ENCODE results near the gene PTPRC. TPM values are rescaled to one million over a fixed set of nuclear protein-coding genes. Genes with fewer than 3 reads are reported as not detected.

PTPRC gene
- total RNA-seq, 1 donor from 2014 or later: 25.4 TPM

DNA sequence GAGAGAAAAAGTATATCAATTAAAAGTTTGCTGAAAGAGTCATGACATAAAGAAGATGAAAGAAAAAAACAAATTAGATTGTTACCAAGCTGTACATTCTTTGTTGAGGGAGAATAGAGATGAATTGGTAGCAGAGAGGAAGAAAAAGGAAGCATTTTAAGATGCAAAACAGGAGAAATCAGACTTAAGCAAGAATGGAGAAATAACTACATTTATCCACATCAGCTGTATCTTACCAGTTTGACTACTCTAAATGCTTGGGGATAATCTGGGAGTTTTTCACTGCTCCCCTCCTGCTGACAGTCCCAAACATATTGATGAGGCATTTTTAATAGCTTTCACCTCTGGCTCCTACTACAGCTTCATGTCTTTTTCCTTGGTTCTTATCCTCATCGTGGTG lies 16.8 kb upstream of the PTPRC start:
- DNase-seq: no peak

- DNase-seq: no peak
Observed at GRCh38 chr1:198623752-198624647, 14.8 kb upstream of the PTPRC start.

- no peak for DNase-seq
Observed at GRCh38 chr1:198624648-198624980, 14.2 kb upstream of the PTPRC start.

DNA sequence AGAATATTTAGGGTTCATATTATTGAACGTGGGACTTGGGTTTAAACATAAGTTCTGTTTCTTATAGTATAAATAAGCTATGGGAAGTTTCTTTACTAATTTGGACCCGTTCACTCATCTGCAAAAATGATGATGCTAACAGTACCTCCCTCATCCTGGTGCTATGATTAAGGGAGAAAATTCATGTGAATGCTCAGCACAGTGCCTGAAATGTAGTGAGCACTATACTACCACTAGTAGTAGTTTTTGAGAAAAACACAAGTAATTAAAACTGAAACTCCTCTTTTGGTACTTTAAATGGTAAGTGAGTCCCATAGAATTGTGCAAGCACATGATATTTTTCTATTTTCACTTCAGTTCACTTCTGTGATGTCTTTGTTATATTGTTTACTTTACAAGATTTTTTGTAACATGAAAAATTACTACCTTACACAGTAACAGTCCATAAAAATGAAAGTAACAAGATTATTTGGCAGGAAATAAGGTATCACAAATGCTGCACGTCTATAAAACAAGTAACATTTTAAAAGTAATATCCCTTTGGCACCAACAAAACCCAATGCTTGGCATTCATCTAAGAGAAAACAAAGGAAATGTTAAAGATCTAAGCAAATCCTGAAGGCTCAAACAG lies 11.3 kb upstream of the PTPRC start:
- no peak for DNase-seq

DNA sequence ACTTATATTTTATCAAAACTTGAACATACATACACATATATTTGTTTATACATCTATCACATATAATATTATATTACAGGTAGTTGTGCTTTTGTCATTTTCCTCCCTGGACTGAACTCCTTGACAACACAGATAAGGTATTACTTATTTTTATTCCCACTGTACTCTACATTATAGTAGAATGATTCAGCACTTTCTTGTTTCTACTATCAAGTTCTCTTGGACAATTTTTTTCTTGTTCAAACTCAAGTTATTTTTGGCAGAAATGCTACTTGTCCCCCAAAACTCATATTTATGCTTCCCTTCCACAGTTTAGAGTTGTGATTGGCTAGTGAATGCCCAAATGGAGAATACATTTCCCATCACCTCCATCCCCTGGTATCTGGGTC lies 10.8 kb upstream of the PTPRC start:
- no peak for DNase-seq

- DNase-seq: no peak
Observed at GRCh38 chr1:198629610-198630009, 9.2 kb upstream of the PTPRC start.

- no peak for DNase-seq
Observed at GRCh38 chr1:198630863-198631262, 8.0 kb upstream of the PTPRC start.

- no peak for DNase-seq
Observed at GRCh38 chr1:198631292-198631691, 7.5 kb upstream of the PTPRC start.

- DNase-seq: no peak
Observed at GRCh38 chr1:198632007-198632406, 6.8 kb upstream of the PTPRC start.

DNA sequence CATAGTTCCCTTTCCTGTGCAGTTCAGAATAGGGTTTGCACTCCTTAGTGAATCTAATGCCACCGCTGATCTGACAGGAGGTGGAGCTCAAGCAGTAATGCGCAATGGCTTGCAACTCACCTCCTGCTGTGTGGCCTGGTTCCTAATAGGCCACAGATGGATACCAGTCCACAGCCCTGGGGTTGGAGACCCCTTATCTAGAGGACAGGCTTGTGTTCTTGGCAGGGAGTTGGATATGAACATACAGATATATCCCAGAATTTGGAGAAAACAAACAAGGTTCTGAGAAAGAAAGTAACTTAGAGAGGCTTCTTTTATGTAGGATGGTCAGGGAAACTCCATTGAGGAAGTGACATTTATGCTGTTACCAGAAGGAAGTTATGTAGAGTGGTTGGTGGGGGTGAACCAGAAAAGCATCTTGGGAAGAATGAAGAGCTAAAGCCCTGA lies 5.1 kb upstream of the PTPRC start:
- DNase-seq: no peak

- DNase-seq: no peak
Observed at GRCh38 chr1:198635964-198636363, 2.9 kb upstream of the PTPRC start.

DNA sequence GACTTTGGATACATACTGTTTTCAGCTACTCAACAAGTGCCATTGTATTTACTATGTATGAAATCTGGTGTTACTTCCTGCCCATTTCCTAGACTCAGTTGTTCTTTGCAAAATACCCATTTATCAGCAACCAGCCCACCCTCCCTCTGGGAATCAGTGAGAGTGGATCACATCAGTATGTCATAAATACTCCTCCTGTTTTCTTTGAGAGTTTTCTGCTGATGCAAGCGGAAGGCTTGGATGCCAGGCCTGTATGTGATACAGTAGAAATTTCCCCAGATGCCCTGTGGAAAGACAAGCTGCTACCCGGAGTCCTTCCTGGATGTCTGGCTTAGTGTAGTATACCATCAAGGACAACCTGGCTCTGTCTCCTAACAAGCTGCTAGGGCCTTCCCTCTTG lies 2.4 kb upstream of the PTPRC start:
- DNase-seq: no peak

- no peak for DNase-seq
Observed at GRCh38 chr1:198637157-198637556, 1.7 kb upstream of the PTPRC start.

DNA sequence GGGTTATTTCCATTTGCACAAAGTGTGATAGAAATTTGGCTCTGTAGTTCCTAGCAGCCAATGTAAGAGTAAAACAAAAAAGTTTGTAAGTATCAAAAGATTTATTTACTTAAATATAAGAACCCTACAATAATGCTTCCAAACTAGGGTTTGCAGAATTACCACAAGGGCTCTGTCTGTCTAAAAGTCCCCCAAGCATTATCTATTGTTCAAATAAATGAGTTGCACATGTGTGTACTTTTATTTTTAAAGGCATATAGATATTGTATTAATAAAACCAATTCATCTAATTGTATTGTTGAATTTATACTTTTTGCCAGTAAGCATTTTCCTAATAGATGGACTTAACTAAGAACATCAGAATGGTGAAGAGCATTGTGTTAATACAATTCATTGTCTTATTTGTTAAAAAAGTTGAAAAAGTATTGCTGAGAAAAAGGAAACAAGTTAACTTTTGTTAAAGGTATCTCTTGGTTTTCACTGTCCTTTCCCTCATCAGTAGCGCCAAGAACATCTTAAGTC lies 863 bp upstream of the PTPRC start:
- no peak for DNase-seq

DNA sequence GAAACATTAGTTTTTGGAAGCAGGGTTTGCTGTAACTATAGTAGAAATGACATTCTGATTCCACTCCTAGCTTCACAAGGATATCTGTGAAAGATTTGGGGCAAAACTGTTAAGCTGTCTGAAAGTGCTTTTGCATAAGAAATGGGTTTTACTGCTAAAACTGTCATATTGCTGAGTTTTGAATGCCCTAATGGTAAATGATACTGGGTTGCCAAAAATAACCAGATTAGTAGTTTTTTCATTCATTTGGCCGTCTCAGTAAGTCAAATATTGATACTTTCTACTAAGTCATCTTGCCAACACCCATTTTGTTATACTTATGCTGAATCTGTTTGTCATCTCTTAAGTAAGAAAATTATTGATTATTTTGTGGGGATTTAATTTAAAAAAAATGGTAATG lies 399 bp upstream of the PTPRC start:
- no peak for DNase-seq

- DNase-seq: no peak
Observed at GRCh38 chr1:198639671-198640143, 867 bp downstream of the PTPRC start.

DNA sequence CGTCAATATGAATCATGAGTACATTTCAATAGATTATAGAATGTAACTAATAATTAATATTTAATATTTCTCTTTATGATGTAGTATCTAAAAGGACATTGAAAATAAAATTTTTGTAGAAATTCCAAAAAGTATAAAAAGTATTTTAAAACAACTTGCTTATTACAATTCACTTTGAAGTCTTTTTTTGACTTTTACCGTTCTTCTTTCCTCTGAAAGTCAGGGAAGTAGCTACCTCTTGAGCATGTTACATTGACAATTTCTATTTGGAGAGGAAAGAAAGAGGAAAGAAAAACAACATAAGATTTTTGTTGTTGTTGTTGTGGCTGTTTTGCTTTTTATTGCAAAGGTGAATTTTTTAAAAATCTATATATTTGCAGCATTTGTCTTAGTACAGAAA lies 1.3 kb downstream of the PTPRC start:
- no peak for DNase-seq

DNA sequence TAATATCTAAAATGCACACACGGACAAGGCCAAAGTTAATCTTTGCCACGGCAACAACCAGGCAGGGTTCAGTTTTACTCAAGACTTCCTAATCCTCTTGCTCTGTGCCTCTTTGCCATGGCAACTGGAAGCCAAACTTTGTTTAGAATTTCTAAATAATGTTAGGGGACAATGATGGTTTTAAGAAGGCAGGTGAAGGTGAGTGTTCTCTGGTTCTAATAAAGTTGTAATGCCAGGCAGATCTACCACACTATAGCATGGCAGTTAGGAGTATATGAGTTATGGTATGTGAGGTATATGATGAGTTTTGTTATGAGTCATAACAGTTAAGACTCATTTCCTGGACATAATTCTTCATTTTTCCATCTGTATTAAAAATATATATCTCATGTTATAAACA lies 2.7 kb downstream of the PTPRC start:
- no peak for DNase-seq

GRCh38 chr1:198641966-198642668 lies 3.3 kb downstream of the PTPRC start:
- DNase-seq: no peak

GRCh38 chr1:198642983-198643382 lies 4.1 kb downstream of the PTPRC start:
- DNase-seq: no peak

DNA sequence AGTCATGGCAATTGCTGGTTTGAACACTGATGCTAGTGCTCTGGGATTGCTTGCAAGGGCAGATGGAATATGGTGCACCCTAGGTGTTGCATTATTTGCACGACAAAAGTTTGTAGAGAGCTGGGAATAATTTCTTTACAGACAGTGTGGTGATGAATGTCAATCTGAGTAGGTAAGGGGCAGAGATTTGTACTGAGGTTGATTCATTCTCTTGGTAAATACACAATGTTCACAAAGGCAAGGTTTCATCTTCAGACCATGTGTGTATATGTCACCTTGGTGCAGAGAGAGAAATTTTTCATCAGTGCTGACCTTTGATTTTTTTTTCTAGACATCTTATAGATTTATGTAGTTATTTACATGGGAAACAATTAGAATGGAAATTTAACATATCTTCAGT lies 5.0 kb downstream of the PTPRC start:
- DNase-seq: no peak

DNA sequence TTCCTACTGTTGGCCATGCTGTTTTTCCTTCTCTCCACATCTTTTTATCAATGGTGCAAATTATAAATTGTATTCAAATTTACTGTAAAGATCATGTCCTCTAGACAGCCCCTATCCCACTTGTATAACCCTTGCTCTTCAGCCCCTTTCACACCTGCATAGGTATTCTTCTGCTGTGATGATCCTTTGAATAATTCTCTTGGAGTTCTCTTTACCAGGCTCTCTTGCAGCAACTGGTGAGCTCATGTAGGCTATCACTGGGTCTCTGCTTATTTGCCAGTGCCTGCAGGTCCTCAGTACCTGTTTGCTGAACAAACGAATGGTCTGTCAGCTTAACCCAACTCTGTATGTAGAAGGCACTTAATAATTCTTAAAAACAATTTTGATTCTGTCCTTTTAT lies 8.2 kb downstream of the PTPRC start:
- no peak for DNase-seq

DNA sequence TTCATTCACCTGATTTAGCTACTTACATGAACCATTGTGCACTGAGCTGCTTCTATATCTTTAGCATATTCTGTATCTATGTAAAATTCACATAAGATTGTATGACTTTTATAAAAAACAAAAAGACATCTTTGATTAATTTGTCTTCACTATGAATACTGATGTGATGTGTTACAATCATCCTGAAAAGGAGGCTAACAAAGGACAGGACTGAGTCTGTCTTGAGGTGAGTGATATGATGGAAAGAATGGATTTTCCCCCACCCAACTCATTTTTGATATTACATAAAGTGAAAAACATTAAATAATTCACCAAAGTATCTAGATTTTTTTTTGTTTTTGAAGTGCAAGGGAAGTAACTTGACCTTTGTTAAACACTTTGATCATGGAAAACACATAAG lies 9.8 kb downstream of the PTPRC start:
- no peak for DNase-seq

Data from skin of body (tissue), 2 donors.